ENCODE measurements around the gene KIF4A.

- no peak for TF ChIP-seq EZH2 (IDR thresholded peaks at IDR 0.05; ENCODE audit: borderline replicate concordance, low read length)
- peak; percentile 87 to 89 for TF ChIP-seq CTCF (conservative IDR thresholded peaks at IDR 0.05 in 1 of 2, IDR thresholded peaks at IDR 0.05 in 1 of 2; ENCODE audit: extremely low read depth in 1 of 2, insufficient read depth in 1 of 2, low read depth in 1 of 2, low read length in 2 of 2)
Measured at GRCh38 chrX:70454441-70455365, 164.8 kb downstream of the KIF4A start.

Measured in mammary epithelial cell (primary cell).